HEK293 (cell line): Measurements from ENCODE around the gene SPESP1.

ENCODE experiments used
- CTCF ChIA-PET: fragments of 350-600 bp; formaldehyde crosslinking; extraction: SDS; loops from one replicate; lab custom pipeline; 2021; ENCODE audit warnings: antibody characterized with exemption; lab: Yijun Ruan, JAX
- POLR2A ChIA-PET: fragments of 300-600 bp; formaldehyde crosslinking; extraction: SDS; loops from one replicate; lab custom pipeline; 2020; ENCODE audit warnings: antibody characterized with exemption, inconsistent platforms; lab: Yijun Ruan, JAX
- H3K27ac ChIP-seq: fragments of 200-500 bp; sonication (Bioruptor generic); 2 replicates; pipeline ENCODE4 v1.5.1; 2014; ENCODE audit warnings: low read depth, low read length, control low read depth, inconsistent platforms; ENCODE audit errors: extremely low read depth
- H3K36me3 ChIP-seq, 2 experiments: fragments of 200-500 bp in 1 of 2; sonication (Bioruptor generic) in 1 of 2; 1 replicate in 1 of 2; 2 replicates in 1 of 2; pipeline ENCODE4 v1.5.1; 2014 to 2017; ENCODE audit warnings: inconsistent platforms in 2 of 2, low read length in 2 of 2; ENCODE audit not compliant: control insufficient read depth in 2 of 2, insufficient read depth in 1 of 2
- H3K4me1 ChIP-seq: fragments of 200-500 bp; sonication (Bioruptor generic); 2 replicates; pipeline ENCODE4 v1.5.1; 2014; ENCODE audit warnings: mild to moderate bottlenecking, low read length, inconsistent platforms; ENCODE audit not compliant: control insufficient read depth, insufficient read depth
- H3K4me3 ChIP-seq: 2 replicates; pipeline ENCODE4 v1.5.1; 2011; ENCODE audit warnings: low read depth, mild to moderate bottlenecking, control low read depth, low read length, moderate library complexity
- H3K9me3 ChIP-seq: fragments of 200-500 bp; sonication (Bioruptor generic); 2 replicates; pipeline ENCODE4 v1.5.1; 2014; ENCODE audit warnings: low read depth, low read length, inconsistent platforms; ENCODE audit not compliant: control insufficient read depth, insufficient read depth
- ELK4 ChIP-seq: IDR thresholded peaks from 2 replicates; pipeline ENCODE4 v1.6.1; 2011; ENCODE audit warnings: mild to moderate bottlenecking, low read depth, low read length, borderline replicate concordance
- KLF1 ChIP-seq: fragments of 450-650 bp; formaldehyde crosslinking; IDR thresholded peaks from 2 replicates; pipeline ENCODE4 v1.5.1; 2016; ENCODE audit warnings: missing biosample characterization, missing genetic modification characterization
- KLF8 ChIP-seq: fragments of 450-650 bp; formaldehyde crosslinking; IDR thresholded peaks from 2 replicates; pipeline ENCODE4 v1.5.1; 2016; ENCODE audit warnings: missing biosample characterization, missing genetic modification characterization
- SALL2 ChIP-seq: fragments of 450-650 bp; formaldehyde crosslinking; IDR thresholded peaks from 2 replicates; pipeline ENCODE4 v1.5.0; 2017; ENCODE audit warnings: missing biosample characterization, mild to moderate bottlenecking, missing genetic modification characterization, borderline replicate concordance
- YY2 ChIP-seq: fragments of 450-650 bp; formaldehyde crosslinking; IDR thresholded peaks from 2 replicates; pipeline ENCODE4 v1.5.1; 2016; ENCODE audit warnings: missing biosample characterization, missing genetic modification characterization
- ZNF138 ChIP-seq: fragments of 450-650 bp; formaldehyde crosslinking; IDR thresholded peaks from 2 replicates; pipeline ENCODE4 v1.5.1; 2016; ENCODE audit warnings: missing biosample characterization, missing genetic modification characterization, borderline replicate concordance
- ZNF248 ChIP-seq: fragments of 450-650 bp; formaldehyde crosslinking; IDR thresholded peaks from 2 replicates; pipeline ENCODE4 v1.5.1; 2017; ENCODE audit warnings: missing biosample characterization, missing genetic modification characterization
- ZNF426 ChIP-seq: fragments of 450-650 bp; formaldehyde crosslinking; IDR thresholded peaks from 2 replicates; pipeline ENCODE4 v1.5.1; 2017; ENCODE audit warnings: missing biosample characterization, missing genetic modification characterization, mild to moderate bottlenecking, inconsistent platforms, moderate library complexity
- ZNF701 ChIP-seq: fragments of 450-650 bp; formaldehyde crosslinking; IDR thresholded peaks from 2 replicates; pipeline ENCODE4 v1.5.1; 2016; ENCODE audit warnings: missing biosample characterization, missing genetic modification characterization
- TF ChIP-seq, protein P1 (sequence below): fragments of 450-650 bp; formaldehyde crosslinking; IDR thresholded peaks from 2 replicates; pipeline ENCODE4 v1.5.1; 2016; ENCODE audit warnings: missing biosample characterization, missing genetic modification characterization
- TF ChIP-seq, protein P2 (sequence below): fragments of 450-650 bp; formaldehyde crosslinking; IDR thresholded peaks from 2 replicates; pipeline ENCODE4 v1.5.1; 2016; ENCODE audit warnings: missing biosample characterization, missing genetic modification characterization
- TF ChIP-seq, protein P3 (sequence below): fragments of 450-650 bp; formaldehyde crosslinking; IDR thresholded peaks from 2 replicates; pipeline ENCODE4 v1.5.1; 2016; ENCODE audit warnings: missing biosample characterization, missing genetic modification characterization
- TF ChIP-seq, protein P4 (sequence below): fragments of 450-650 bp; IDR thresholded peaks from 2 replicates; pipeline ENCODE4 v1.5.1; 2018; ENCODE audit warnings: missing biosample characterization, mild to moderate bottlenecking, missing genetic modification characterization
- TF ChIP-seq, protein P5 (sequence below): fragments of 450-650 bp; formaldehyde crosslinking; IDR thresholded peaks from 2 replicates; pipeline ENCODE4; 2016; ENCODE audit warnings: missing biosample characterization, missing genetic modification characterization

SPESP1 gene

GRCh38 chr15:68979816-68980215 lies 49.5 kb downstream of the SPESP1 start:
- CTCF ChIA-PET: interaction anchor here (0.6 to 1.3 kb wide), 3 partner anchors 10 to 1630 kb away, joined by 3 to 4 read pairs (median 3); no protein-coding TSS in a partner anchor
- no peaks in the 10 kb centered on the region for H3K9me3 ChIP-seq
- POLR2A ChIA-PET: no interaction called here
- H3K4me3 ChIP-seq: no peak overlapping the region
- H3K27ac ChIP-seq: no peak overlapping the region
- H3K36me3 ChIP-seq: no peaks in the 10 kb centered on the region
- no peak for TF ChIP-seq ELK4
- TF ChIP-seq, protein P1, sequence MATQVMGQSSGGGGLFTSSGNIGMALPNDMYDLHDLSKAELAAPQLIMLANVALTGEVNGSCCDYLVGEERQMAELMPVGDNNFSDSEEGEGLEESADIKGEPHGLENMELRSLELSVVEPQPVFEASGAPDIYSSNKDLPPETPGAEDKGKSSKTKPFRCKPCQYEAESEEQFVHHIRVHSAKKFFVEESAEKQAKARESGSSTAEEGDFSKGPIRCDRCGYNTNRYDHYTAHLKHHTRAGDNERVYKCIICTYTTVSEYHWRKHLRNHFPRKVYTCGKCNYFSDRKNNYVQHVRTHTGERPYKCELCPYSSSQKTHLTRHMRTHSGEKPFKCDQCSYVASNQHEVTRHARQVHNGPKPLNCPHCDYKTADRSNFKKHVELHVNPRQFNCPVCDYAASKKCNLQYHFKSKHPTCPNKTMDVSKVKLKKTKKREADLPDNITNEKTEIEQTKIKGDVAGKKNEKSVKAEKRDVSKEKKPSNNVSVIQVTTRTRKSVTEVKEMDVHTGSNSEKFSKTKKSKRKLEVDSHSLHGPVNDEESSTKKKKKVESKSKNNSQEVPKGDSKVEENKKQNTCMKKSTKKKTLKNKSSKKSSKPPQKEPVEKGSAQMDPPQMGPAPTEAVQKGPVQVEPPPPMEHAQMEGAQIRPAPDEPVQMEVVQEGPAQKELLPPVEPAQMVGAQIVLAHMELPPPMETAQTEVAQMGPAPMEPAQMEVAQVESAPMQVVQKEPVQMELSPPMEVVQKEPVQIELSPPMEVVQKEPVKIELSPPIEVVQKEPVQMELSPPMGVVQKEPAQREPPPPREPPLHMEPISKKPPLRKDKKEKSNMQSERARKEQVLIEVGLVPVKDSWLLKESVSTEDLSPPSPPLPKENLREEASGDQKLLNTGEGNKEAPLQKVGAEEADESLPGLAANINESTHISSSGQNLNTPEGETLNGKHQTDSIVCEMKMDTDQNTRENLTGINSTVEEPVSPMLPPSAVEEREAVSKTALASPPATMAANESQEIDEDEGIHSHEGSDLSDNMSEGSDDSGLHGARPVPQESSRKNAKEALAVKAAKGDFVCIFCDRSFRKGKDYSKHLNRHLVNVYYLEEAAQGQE (tag by site-specific recombination): 0 out of 2 replicates have a peak, but pooled peaks have one; percentile 37
- no peaks in the 10 kb centered on the region for H3K4me1 ChIP-seq

DNA sequence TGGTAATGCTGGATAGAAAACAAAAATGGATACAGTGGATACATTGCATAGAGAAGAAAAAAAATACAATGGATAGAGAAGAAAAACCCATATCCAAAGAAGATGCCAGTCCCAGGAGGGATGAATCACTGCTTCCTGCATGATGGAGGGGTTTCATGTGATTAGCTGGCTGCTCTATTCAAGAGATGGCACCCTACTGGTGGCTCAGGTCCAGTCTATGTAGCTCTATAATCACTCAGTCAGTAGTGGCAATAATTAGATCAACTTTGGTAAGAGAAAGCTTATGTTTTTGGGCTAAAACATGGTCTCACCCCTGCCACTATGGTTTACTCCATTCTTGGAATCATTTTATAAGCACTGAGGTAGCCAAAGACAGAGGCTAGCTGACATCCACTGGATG lies 50.5 kb downstream of the SPESP1 start:
- ChIA-PET CTCF (interaction anchor here (0.7 kb wide), 1 partner anchor 78 kb away, joined by 3 read pairs; no protein-coding TSS in a partner anchor), POLR2A (no interaction called here)
- TF ChIP-seq ZNF248 (tag by site-specific recombination): no peak
- TF ChIP-seq, protein P2, sequence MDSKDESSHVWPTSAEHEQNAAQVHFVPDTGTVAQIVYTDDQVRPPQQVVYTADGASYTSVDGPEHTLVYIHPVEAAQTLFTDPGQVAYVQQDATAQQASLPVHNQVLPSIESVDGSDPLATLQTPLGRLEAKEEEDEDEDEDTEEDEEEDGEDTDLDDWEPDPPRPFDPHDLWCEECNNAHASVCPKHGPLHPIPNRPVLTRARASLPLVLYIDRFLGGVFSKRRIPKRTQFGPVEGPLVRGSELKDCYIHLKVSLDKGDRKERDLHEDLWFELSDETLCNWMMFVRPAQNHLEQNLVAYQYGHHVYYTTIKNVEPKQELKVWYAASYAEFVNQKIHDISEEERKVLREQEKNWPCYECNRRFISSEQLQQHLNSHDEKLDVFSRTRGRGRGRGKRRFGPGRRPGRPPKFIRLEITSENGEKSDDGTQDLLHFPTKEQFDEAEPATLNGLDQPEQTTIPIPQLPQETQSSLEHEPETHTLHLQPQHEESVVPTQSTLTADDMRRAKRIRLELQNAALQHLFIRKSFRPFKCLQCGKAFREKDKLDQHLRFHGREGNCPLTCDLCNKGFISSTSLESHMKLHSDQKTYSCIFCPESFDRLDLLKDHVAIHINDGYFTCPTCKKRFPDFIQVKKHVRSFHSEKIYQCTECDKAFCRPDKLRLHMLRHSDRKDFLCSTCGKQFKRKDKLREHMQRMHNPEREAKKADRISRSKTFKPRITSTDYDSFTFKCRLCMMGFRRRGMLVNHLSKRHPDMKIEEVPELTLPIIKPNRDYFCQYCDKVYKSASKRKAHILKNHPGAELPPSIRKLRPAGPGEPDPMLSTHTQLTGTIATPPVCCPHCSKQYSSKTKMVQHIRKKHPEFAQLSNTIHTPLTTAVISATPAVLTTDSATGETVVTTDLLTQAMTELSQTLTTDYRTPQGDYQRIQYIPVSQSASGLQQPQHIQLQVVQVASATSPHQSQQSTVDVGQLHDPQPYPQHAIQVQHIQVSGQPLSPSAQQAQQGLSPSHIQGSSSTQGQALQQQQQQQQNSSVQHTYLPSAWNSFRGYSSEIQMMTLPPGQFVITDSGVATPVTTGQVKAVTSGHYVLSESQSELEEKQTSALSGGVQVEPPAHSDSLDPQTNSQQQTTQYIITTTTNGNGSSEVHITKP: peak; percentile 32; the same call in 1 of the 2 replicates
- Histone ChIP-seq H3K4me3 (no peak overlapping the region), H3K4me1 (no peaks in the 10 kb centered on the region), H3K27ac (no peak overlapping the region), H3K9me3 (no peaks in the 10 kb centered on the region), H3K36me3 (no peaks in the 10 kb centered on the region)

DNA sequence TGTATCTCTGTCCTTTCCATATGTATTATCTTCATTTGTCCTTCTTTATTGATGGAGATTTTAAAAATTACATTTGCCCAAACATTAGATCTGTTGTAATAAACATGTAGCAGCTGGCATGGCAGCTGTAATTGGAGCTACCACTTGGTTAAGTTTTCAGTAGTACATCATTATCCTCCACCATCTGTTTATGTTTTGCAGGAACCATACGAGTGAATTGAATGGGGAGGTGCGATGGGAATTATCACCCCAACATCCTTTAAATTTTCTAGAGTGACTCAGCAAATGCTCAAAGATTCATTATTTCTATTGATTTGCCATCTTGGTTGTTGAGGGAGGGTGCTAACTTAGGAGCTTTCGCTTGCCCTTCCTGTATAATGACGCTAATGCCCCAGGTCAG lies 51.6 kb downstream of the SPESP1 start:
- no peak overlapping the region for H3K27ac ChIP-seq
- ChIA-PET POLR2A (no interaction called here), CTCF (no interaction called here)
- H3K36me3 ChIP-seq: no peaks in the 10 kb centered on the region
- no peak overlapping the region for H3K4me3 ChIP-seq
- no peak for TF ChIP-seq ZNF138 (tag by site-specific recombination)
- TF ChIP-seq KLF1: no peak
- TF ChIP-seq ZNF426: no peak
- H3K4me1 ChIP-seq: no peaks in the 10 kb centered on the region
- no peaks in the 10 kb centered on the region for H3K9me3 ChIP-seq

GRCh38 chr15:68982976-68983563 lies 52.7 kb downstream of the SPESP1 start:
- no peaks in the 10 kb centered on the region for H3K36me3 ChIP-seq
- H3K9me3 ChIP-seq: no peaks in the 10 kb centered on the region
- H3K27ac ChIP-seq: no peak overlapping the region
- ChIA-PET CTCF (no interaction called here), POLR2A (no interaction called here)
- no peak overlapping the region for H3K4me3 ChIP-seq
- no peaks in the 10 kb centered on the region for H3K4me1 ChIP-seq
- TF ChIP-seq YY2 (tag by site-specific recombination): no peak
- TF ChIP-seq, protein P3, sequence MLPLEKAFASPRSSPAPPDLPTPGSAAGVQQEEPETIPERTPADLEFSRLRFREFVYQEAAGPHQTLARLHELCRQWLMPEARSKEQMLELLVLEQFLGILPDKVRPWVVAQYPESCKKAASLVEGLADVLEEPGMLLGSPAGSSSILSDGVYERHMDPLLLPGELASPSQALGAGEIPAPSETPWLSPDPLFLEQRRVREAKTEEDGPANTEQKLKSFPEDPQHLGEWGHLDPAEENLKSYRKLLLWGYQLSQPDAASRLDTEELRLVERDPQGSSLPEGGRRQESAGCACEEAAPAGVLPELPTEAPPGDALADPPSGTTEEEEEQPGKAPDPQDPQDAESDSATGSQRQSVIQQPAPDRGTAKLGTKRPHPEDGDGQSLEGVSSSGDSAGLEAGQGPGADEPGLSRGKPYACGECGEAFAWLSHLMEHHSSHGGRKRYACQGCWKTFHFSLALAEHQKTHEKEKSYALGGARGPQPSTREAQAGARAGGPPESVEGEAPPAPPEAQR: no peak
- TF ChIP-seq, protein P4, sequence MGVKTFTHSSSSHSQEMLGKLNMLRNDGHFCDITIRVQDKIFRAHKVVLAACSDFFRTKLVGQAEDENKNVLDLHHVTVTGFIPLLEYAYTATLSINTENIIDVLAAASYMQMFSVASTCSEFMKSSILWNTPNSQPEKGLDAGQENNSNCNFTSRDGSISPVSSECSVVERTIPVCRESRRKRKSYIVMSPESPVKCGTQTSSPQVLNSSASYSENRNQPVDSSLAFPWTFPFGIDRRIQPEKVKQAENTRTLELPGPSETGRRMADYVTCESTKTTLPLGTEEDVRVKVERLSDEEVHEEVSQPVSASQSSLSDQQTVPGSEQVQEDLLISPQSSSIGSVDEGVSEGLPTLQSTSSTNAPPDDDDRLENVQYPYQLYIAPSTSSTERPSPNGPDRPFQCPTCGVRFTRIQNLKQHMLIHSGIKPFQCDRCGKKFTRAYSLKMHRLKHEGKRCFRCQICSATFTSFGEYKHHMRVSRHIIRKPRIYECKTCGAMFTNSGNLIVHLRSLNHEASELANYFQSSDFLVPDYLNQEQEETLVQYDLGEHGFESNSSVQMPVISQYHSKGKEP: no peak
- TF ChIP-seq ZNF701 (tag by site-specific recombination): no peak
- TF ChIP-seq, protein P5, sequence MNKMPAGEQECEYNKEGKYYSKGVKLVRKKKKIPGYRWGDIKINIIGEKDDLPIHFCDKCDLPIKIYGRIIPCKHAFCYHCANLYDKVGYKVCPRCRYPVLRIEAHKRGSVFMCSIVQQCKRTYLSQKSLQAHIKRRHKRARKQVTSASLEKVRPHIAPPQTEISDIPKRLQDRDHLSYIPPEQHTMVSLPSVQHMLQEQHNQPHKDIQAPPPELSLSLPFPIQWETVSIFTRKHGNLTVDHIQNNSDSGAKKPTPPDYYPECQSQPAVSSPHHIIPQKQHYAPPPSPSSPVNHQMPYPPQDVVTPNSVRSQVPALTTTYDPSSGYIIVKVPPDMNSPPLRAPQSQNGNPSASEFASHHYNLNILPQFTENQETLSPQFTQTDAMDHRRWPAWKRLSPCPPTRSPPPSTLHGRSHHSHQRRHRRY (tag by site-specific recombination): no peak
- TF ChIP-seq SALL2 (tag by site-specific recombination): no peak
- no peak for TF ChIP-seq KLF8 (tag by site-specific recombination)
